HG03135 (cell line): Measurements from ENCODE around the gene PRR30.
"Not testable (repeated sequence)": the region's sequence is repeated elsewhere in the genome, so short reads cannot be mapped to it uniquely, and the experiment has no call there.

Experiments
- ATAC-seq: cut with Tn5 transposase; IDR thresholded peaks from one replicate; pipeline ENCODE4 v1.9.1; 2021; ENCODE audit warnings: mild to moderate bottlenecking, moderate library complexity; ENCODE audit not compliant: unreplicated experiment

The PRR30 gene

DNA sequence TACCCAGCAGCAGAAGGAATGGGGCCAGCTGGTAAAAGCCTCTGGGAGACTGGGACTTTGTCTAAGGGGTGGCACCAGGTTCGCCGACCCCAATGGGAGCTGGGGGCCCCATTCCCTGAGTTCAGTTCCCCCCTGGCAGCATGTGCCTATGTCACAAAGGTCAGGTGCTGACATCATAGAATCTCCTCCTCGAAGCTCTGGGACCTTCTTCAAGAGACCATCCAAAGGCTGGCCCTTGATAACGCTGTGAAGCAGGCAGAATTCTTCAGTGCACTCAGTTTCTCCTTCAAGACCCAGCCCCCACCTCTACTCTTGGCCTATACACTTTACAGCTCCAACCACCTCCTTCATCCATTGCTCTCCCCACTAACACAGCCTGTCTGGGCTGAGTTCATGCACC, at the start of gene PRR30:
TSS of gene PRR30 (minus strand) at position 101 of the 400 bp plus-strand sequence. CDS start 1,081 bp downstream, outside the sequence.
- ATAC-seq: no peak

DNA sequence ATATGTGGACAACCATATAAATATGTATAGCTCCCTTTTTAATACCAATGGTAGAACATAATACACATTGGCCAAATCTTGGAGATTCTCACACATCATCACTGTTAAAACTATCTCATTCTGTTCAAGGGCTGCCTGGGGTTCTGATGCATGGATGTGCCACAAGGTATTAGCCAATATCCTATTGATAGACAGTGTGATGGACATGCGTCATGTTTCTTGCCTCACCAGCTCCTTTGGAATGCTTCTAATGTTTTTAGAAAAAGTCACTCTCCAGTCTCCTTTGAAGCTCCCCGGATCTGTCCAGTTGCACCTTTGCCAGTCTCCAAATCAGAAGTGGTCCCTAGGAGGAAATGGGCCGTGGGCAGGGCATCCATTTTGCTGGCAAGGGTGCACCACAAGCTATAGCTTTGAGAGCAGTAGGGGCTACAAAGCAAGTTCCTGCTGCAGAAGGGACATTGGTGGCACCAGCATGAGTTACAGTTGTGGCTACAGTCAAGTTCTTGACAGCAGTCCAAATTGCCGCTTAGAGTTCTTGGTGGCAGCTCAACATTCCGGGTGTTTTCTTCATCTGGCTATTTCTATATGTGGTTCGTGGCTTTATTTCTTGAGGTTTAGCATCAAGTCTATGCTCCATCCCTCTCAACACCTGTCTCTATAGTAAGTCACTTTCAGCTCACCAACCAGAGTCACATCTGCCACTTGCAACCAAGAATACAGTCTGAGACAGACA, 47.6 kb upstream of the PRR30 start:
- ATAC-seq: no peak

DNA sequence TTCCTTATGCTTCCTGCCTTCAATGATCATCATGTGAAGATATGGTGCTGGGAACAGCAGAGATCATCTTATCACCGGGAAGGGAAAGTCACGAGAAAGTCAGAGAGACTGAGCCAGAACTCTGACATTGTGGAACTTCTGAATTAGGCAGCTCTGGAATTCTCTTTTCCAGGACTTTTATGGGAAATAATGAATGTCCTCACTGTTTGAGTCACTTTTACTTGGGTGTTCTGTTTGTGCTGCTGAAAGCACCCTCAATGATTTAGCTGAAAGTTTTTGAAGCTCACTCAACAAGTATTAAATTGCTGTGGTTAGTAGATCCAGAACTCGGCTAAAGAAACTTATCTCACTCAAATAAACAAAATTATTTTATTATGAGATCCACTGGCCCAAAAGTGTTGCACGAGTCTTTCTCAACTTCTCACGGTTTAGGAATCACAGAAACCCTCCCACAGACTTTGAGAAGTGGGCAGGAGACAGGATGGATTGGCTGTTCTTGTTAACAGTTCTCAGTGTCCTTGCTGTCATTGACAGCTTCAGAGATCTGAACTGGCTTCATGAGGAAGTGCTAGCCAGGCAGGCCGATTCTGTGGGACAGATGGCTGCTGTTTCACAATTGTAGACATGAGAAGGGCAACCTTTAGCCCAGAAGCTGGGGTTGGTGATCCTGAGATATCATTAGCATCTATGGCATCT, 46.3 kb upstream of the PRR30 start:
- no peak for ATAC-seq

DNA sequence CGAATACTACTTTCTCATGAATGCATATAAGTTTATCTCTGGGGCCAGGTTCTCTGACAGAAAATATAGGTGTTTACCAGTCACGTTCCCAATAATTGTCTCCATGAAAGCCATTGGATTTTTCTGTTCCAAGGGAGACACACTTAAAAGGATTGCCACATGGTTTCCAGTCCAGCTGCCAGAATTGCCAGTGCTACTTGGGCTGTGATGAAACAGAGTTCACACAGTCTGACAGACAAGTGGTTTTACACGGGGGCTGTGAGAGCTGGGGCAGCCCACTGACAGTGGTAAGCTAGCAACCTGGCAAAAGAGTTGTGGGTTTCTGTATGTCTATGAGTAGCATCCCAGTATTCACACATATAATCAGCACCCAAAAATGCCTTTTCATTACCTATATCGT, 44.9 kb upstream of the PRR30 start:
- no peak for ATAC-seq

GRCh38 chr2:27182346-27182745, 43.1 kb upstream of the PRR30 start:
- ATAC-seq: no peak

DNA sequence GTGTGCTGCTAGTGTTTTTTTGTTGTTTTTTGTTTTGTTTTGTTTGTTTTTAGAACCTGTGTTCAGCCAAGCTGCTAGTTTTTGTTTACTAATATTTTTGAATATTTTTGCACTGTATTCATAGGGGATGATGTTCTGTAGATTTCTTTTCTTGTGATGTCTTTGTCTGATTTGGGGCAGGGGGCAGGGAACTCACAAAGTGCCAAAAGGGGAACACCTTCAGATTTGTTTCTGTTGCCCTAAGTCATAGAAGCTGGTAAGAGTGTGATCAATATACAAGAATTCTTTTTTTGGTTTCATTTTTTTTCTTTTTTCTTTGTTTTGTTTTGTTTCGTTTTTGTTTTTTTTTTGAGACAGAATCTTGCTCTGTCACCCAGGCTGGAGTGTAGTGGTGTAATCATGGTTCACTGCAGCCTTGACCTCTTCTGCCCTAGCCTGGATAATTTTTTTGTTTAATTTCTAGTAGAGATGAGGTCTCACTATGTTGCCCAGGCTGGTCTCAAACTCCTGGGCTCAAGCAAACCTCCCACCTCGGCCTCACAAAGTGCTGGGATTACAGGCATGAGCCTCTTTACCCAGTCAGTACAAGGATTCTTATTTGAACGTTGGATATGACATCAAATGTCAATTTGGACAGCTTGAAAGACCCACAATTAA, 40.3 kb upstream of the PRR30 start:
- ATAC-seq: no peak

DNA sequence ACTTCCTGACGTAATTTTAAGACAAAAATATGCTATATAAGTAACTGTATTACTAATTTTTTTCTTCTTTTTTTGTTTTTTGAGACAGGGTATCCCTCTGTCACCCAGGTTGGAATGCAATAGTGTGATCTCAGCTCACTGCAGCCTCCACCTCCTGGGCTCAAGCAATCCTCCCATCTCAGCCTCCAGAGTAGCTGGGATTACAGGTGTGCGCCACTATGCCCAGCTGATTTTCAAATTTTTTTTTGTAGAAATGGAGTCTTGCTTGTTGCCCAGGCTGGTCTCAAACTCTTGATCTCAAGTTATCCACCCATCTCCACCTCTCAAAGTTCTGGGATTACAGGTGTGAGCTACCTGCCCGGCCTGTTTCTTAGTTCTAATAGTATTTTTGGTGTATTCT, 39.3 kb upstream of the PRR30 start:
- ATAC-seq: no peak

- no peak for ATAC-seq
Observed at GRCh38 chr2:27177441-27178351, 38.5 kb upstream of the PRR30 start.

DNA sequence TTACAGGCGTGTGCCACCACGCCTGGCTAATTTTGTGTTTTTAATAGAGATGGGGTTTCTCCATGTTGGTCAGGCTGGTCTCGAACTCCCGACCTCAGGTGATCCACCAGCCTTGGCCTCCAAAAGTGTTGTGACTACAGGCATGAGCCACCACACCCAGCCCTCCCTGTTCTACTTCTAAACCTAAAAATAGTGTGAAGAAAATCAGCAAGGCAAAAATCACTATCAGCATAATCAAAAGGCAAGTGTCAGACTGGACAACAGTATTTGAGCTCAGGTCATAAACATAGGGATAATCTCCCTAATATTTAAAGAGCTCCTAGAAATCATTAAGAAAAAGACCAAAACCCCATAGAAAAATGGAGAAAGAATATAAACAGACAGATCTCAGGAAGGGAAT, 36.6 kb upstream of the PRR30 start:
- ATAC-seq: not testable (repeated sequence)

- ATAC-seq: no peak
Observed at GRCh38 chr2:27175330-27175729, 36.1 kb upstream of the PRR30 start.

GRCh38 chr2:27174638-27175037, 35.4 kb upstream of the PRR30 start:
- no peak for ATAC-seq

DNA sequence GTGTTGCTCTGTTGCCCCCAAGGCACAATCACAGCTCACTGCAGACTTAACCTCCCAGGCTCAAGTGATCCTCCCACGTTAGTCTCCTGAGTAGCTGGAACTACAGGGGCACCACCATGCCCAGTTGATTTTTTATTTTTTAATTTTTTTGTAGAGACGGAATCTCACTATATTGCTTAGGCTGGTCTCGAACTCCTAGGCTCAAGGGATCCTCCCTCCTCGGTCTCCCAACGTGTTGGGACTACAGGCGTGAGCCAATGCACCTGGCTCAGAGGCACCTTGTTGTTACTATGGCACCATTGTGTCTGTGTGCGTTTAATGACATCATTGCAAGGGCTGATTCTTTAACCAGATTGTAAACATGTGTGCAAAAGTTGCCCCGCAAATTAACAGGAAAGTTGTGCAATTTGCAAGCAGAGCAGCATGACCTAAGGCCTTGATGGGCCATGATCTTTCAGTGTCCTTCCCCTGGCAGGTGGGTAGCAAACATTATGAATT, 32.2 kb upstream of the PRR30 start:
- ATAC-seq: no peak

- no peak for ATAC-seq
Observed at GRCh38 chr2:27170581-27171337, 31.5 kb upstream of the PRR30 start.

GRCh38 chr2:27164960-27165763, 26.0 kb upstream of the PRR30 start:
- no peak for ATAC-seq

DNA sequence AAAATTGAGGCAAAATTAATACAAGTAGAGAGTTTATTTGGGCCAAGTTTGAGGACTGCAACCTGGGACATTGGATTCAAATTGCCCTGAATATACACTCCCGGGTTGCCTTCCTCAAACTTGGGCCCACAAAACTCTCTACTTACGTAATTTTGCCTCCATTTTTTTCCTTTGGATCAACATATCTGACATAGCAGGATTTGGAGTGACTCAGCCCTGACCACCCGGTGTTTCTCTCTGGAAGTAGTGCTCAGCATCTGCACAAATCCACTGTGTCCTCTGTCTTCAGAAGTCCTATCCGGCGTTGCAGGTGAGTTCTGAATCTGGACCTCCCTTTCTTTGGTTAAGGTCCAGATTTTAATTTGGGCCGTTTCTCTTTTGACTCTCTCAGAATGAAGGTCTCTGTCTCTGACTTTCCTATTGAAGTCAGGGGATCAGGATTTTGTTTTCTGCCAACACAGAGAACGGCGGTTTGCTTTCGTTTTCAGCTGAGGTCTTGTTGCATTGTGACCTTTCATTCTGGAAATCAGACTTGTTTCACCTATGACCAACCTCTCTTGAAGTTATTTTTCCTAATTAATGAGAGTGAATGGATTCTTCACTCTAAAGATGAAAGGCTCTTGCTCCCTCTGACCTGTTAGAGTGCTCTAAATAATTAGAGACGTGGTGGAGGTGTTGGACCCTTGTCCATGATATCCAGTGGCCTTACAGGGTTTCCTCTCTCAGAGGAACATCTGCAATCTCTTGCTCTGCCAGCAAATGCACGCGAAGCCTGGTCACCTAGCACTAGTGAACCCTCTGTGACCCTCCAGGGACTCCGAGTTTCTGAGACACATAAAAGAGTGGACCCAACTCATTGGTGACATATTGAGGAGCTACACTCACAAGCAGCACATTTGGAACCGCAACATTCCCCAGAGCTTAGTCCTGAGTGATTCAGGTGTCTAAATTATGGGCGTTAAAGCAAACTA, 23.2 kb upstream of the PRR30 start:
- no peak for ATAC-seq

DNA sequence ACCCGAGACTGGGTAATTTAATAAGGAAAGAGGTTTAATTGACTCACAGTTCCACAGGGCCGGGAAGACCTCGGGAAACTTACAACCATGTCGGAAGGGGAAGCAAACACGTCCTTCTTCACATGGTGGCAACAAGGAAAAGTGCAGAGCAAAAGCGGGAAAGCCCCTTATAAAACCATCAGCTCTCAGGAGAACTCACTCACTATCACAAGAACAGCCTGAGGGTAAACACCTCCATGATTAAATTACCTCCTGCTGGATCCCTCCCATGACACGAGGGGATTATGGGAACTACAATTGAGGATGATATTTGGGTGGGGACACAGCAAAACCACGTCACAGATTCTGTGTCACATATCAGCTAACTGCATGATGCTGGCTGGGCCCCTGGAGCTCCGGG, 21.0 kb upstream of the PRR30 start:
- ATAC-seq: no peak

- no peak for ATAC-seq
Observed at GRCh38 chr2:27159271-27159670, 20.1 kb upstream of the PRR30 start.

DNA sequence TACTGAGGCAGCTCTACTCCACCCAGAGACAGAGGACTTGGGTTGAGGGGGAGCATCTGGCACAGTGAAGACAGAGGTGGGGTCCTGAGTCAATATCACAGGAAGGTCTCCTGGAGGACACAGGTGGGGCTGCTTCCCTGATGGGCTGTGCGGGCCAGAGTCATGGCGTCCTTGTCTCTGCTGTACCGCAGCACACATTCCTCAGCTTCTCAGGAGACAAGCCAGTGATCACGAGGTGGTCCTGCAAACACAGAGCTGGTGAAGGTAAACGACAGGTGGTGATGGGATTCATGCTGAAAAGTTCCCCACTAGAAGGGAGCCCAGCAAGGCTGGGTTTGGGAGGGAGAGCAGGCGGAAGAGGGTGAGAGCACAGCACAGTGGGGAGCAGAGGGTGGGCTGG, 19.3 kb upstream of the PRR30 start:
- no peak for ATAC-seq
